Lower lobe of right lung (tissue), 2 donors: ENCODE measurements around the gene NRSN1. TPM values are rescaled to one million over a fixed set of nuclear protein-coding genes. Genes with fewer than 3 reads are reported as not detected.

Source experiments
- ATAC-seq, 2 donors: fragments of 200-7000 bp; cut with Tn5 transposase; one replicate each; pipeline ENCODE4 v1.9.1; 2020 to 2022; ENCODE audit warnings: mild to moderate bottlenecking in 2 of 2, moderate library complexity in 2 of 2
- DNase-seq: peaks from one replicate; pipeline ENCODE4 v3.0.0-alpha.2; 2020
- H3K27ac ChIP-seq: fragments of 200-600 bp; one replicate; pipeline ENCODE4 v1.8.0; 2022
- H3K27me3 ChIP-seq: fragments of 200-600 bp; one replicate; pipeline ENCODE4 v1.8.0; 2022; ENCODE audit warnings: low read depth
- H3K36me3 ChIP-seq: fragments of 200-600 bp; one replicate; pipeline ENCODE4 v1.8.0; 2022; ENCODE audit warnings: mild to moderate bottlenecking
- H3K4me1 ChIP-seq: fragments of 200-600 bp; one replicate; pipeline ENCODE4 v1.8.0; 2022
- H3K4me3 ChIP-seq: fragments of 200-600 bp; one replicate; pipeline ENCODE4 v1.8.0; 2022; ENCODE audit warnings: mild to moderate bottlenecking
- H3K9me3 ChIP-seq: fragments of 200-600 bp; one replicate; pipeline ENCODE4 v1.8.0; 2022
- intact Hi-C: fragments of 100-400 bp; cut with DNase I; formaldehyde crosslinking; loops from one replicate; pipeline ENCODE4 v1.11.0; 2022
- total RNA-seq: library from RNA; stranded (reverse); fragmentation: NEBNext Ultra II Directional; extraction: Animal tissue kit (Norgen Biotek cat#: 25700); gene quantifications from one replicate; pipeline ENCODE4 v1.2.1, GENCODE V29; 2021
- TF ChIP-seq, protein P1 (sequence below): fragments of 200-600 bp; IDR thresholded peaks from one replicate; pipeline ENCODE4 v1.8.0; 2022; ENCODE audit warnings: antibody characterized with exemption, mild to moderate bottlenecking
- donor health status: DM: no; HTN: yes; CAD: no; lungs with severe emphysema.

The NRSN1 gene
- total RNA-seq, 1 donor from 2014 or later: not detected

DNA sequence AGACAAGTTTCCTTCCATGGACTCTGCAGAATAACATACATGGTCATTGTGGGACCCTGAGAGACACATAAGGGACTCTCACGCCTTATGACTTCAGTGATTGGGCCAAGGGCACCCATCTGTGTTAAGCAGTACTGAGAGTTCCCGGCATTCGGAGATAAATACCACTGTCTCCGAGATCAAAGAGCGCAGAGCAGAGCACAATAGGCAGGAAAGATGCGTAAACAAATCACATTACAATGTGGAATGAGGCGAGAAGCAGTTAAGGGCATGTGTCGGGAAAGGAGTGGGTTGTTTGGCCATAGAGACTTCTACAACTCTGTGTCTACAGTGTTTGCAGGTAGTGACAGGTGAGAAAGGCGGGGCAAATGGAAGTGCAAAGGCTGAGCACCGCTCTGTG, 57.6 kb downstream of the NRSN1 start:
- Histone ChIP-seq H3K27me3 (no peaks in the 10 kb centered on the region), H3K27ac (no peak overlapping the region), H3K9me3 (no peaks in the 10 kb centered on the region), H3K36me3 (no peaks in the 10 kb centered on the region), H3K4me3 (no peak overlapping the region), H3K4me1 (no peaks in the 10 kb centered on the region)
- TF ChIP-seq, protein P1, sequence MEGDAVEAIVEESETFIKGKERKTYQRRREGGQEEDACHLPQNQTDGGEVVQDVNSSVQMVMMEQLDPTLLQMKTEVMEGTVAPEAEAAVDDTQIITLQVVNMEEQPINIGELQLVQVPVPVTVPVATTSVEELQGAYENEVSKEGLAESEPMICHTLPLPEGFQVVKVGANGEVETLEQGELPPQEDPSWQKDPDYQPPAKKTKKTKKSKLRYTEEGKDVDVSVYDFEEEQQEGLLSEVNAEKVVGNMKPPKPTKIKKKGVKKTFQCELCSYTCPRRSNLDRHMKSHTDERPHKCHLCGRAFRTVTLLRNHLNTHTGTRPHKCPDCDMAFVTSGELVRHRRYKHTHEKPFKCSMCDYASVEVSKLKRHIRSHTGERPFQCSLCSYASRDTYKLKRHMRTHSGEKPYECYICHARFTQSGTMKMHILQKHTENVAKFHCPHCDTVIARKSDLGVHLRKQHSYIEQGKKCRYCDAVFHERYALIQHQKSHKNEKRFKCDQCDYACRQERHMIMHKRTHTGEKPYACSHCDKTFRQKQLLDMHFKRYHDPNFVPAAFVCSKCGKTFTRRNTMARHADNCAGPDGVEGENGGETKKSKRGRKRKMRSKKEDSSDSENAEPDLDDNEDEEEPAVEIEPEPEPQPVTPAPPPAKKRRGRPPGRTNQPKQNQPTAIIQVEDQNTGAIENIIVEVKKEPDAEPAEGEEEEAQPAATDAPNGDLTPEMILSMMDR: no peak
- intact Hi-C loops: no loop called here
- no peak for DNase-seq
- no peak for ATAC-seq

DNA sequence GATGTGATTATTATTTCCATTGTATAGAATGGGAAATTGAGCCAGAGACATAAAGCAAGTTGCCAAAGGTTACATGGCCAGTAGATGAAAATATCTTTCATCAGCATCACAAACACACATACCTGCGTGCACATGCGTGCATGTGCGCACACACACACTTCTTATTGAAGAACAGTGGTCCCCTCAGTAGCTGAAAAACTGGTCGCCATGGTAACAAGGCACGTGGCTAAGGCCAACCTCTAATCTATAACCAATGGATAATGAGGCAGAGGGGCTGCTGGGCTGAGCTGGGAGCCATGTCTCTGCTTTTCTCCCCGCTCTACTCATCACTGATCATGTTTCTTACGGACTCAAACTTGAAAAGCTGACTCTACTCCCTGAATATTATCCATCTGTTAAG, 60.3 kb downstream of the NRSN1 start:
- no peak overlapping the region for H3K27ac ChIP-seq
- ATAC-seq (no peak), DNase-seq (no peak)
- H3K4me1 ChIP-seq: no peaks in the 10 kb centered on the region
- intact Hi-C loops: no loop called here
- no peaks in the 10 kb centered on the region for H3K27me3 ChIP-seq
- no peak overlapping the region for H3K4me3 ChIP-seq
- no peaks in the 10 kb centered on the region for H3K36me3 ChIP-seq
- TF ChIP-seq, protein P1: no peak
- no peaks in the 10 kb centered on the region for H3K9me3 ChIP-seq

DNA sequence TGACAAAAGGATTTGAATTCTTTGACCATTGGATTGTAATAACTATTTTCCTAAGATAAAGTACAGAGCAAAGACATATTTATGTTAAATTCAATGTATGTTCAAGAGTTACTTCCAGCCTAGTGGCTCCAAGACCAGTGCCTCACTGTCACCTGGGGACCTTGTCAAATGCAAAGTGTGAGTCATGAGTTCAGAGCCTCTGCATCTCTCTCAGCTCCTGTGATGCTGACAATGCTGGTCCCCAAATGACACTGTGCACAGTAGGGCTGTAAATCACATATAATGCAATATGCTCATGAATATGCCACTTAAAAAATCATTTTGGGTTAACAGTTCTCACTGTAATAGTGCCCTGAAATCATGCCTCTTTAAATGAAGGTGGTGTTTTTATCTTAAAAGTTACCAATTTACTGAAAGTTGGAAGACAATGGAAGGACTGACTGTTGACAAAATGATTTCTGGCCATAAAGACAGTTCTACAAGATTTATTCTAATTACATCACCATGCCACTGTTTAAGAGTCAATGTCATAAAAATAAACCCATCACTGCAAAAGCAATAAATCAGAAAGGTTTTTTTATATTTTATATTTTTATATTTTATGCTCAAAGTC, 62.1 kb downstream of the NRSN1 start:
- no peak for DNase-seq
- no peaks in the 10 kb centered on the region for H3K36me3 ChIP-seq
- H3K4me3 ChIP-seq: no peak overlapping the region
- no peaks in the 10 kb centered on the region for H3K27me3 ChIP-seq
- no peak for ATAC-seq
- TF ChIP-seq, protein P1: no peak
- no peak overlapping the region for H3K27ac ChIP-seq
- H3K9me3 ChIP-seq: no peaks in the 10 kb centered on the region
- no peaks in the 10 kb centered on the region for H3K4me1 ChIP-seq
- intact Hi-C loops: no loop called here

DNA sequence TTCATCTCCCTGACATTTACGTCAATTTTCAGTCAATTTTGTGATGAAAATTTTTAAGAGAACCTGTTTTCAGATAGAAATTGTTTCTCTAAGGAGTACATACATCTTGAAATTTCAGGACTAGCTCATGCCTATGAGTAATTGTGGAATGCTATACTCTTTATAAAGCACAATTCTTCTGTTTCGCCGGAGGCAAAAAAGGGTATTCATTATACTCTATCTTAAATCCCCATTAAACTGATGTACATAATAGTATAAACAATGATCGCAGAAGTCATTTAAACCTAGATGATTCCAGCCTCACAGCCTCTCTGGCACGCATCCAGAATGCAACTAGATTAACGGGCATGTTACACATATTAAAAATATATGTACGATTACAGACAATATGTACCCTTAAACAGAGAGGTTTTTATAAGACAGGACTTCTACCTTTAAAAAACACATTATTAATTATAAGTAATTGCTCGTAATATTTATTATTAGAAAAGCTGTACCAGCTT, 62.6 kb downstream of the NRSN1 start:
- H3K9me3 ChIP-seq: no peaks in the 10 kb centered on the region
- TF ChIP-seq, protein P1: no peak
- no peak for DNase-seq

DNA sequence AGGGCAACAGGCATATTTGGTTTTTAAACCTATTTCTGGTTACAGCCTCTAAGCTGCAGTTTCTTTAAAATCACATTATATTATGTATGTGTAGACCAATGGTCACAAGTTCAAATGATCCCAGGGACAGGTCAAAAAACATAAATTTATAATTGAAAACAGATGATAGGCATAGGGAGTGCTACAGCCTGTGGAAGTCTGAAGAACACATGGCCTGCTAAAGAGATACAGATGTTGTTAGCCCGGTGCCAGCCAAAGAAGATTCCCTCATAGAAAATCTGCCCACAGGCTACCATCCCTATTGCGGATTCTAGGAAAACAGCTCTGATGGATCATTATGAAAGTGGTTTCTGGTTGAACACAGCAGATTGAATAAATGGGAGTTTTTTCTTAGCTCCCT, 65.3 kb downstream of the NRSN1 start:
- DNase-seq: no peak
- intact Hi-C loops: no loop called here
- Histone ChIP-seq H3K27me3 (no peaks in the 10 kb centered on the region), H3K36me3 (no peaks in the 10 kb centered on the region), H3K4me3 (no peak overlapping the region), H3K4me1 (no peaks in the 10 kb centered on the region), H3K27ac (no peak overlapping the region), H3K9me3 (no peaks in the 10 kb centered on the region)
- ATAC-seq: no peak
- TF ChIP-seq, protein P1: no peak

More for the DNA sequence above, 62.6 kb downstream of the NRSN1 start:
- intact Hi-C loops: no loop called here
- no peaks in the 10 kb centered on the region for H3K4me1 ChIP-seq
- no peaks in the 10 kb centered on the region for H3K27me3 ChIP-seq
- H3K36me3 ChIP-seq: no peaks in the 10 kb centered on the region
- no peak for ATAC-seq
- no peak overlapping the region for H3K4me3 ChIP-seq
- no peak overlapping the region for H3K27ac ChIP-seq
